GM21360 (cell line): ENCODE results near the gene CDHR2.

Source experiments
- ATAC-seq: cut with Tn5 transposase; IDR thresholded peaks from one replicate; pipeline ENCODE4 v1.9.1; 2021; ENCODE audit warnings: mild to moderate bottlenecking, moderate library complexity; ENCODE audit not compliant: unreplicated experiment

Gene CDHR2

DNA sequence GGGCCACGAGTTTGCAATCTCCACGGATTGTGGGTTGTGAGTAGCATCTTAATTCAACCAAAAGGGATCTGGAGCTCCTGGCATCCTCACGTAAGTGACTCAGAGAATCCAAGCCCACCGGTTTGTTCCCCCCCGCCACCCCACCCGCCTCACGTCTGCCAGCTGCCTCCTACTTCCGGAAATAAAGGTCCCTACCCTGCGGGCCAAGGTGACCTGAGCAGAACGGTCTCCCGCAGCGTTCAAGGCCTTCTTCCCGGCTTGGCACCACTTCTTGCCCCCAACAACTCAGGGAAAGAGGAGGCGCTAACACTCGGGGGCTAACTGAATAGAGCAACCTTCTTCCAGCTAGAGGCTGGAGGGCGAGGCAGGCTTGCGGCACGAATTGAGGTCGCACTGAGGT is 69.6 kb downstream of the CDHR2 start:
- ATAC-seq, result no peak

DNA sequence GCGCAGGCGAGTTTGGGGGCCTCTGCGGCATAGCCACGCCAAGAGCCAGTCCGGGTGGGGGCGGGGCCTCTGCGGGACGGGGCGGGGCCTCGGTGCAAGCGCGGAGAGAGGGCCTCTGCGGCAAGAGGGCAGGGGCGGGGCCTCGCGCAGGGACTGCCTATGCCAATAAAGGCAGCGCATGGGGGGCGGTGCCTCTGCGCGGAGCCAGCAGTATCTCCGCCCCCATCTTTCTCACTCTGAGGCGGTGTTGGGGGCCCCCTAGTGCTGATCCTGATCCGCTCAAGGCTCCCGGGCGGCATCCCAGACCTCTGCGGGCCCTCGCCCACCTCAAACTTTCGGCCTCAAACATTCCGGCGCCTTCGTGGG is 70.0 kb downstream of the CDHR2 start:
- ATAC-seq, result peak; percentile 82

DNA sequence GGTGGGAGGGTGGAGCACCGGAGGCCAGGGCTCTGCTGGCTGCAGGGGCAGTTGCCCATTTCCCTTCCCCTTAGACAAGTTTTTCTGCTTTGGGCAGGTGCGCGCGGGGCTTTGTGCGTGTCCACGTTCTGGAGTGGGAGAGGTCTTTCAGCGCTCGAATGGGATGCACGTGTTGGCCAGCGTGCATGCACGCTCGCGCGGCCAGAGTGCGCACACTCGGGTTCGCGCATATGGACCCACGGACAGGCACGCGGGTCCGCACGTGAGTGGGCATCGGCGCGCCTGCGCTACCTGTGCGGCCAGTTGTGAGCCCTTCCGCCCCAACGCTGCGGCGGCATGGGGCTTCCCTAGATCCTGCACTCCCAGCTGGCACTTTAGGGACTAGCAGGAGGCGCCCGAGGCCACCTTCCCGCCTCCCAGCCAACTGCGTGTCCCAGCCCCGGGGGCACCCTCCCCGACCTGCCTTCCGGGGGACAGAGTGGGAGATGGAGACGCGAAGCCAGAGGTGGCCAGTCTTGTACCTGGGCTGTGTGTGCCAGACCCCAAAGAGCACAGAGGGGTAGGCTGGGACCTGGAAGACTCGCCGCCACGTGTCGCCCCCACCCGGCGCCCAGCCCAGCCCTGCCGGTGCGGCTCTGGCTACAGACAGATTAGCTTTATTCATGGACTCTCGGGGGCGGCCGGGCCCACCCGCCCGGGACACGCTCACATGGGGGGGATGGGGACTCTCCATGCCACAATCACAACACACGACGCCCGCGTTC is 70.6 kb downstream of the CDHR2 start:
- ATAC-seq, result no peak

DNA sequence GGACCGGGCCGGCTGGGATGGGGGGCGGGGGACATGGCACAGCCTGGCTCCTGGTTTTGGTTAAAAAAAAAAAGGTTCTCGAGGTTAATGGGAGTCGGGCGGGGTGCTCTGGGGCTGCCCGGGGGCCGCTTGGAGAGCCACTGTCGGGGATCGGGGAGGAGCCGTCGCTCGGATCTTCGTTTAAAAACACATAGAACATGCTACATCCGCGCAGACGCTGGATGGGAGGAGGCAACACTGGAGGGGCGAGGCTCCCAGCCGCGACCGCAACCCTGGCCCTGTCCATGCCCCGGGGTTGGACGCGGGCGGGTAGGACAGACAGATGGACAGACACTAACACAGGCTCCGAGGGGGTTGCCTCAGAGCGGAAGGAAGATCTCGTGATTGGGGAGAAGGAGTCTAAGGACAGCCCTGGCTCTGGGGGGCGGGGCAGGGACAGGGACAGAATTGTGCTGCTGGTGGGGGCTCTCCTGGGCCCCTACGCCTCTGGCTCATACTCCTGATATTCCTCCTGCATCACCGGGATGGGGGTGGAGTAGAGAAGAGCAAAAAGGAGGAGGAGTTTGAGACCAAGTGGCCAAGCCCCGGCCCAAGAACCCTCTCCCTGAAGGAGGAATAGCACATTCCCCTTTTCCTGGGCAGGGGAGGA is 71.3 kb downstream of the CDHR2 start:
- no peak for ATAC-seq

DNA sequence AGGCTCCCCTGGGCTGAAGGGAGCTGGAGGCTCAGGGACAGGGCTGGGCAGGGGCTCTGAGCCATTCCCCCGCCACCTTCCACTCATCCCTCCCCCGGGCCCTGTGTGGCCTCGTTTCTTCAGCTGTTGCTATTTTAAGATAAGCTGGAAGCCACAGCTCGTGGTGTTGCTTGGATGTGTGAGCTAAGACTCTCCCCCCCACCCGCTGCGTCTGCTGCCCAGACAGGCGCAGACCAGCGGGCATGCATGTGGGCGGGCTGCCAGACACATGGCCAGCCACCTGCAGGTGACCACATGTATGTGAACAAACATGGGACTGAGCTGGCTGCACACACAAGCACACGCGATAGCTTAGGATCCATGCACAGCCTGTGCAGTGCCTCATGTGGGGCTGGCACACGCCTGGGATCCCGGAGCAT is 72.5 kb downstream of the CDHR2 start:
- ATAC-seq, result no peak

DNA sequence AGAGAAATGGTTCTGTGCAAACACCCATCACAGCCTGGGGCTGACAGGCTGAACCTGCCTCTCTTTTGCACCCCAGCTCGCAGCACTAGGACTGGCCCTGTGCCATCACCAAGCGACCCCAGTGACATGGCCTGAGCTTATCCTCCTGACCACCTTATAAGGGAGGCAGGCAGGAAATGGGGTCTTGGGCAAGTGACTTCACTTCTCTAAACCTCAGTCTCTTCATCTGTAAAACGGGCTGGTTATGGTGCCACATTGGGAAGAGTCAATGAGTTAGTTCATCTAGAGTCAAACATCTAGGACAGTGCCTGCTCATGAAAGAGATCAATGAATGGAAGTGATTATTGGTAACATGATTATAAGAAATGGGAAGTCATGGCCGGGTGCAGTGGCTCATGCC is 75.0 kb downstream of the CDHR2 start:
- no peak for ATAC-seq

DNA sequence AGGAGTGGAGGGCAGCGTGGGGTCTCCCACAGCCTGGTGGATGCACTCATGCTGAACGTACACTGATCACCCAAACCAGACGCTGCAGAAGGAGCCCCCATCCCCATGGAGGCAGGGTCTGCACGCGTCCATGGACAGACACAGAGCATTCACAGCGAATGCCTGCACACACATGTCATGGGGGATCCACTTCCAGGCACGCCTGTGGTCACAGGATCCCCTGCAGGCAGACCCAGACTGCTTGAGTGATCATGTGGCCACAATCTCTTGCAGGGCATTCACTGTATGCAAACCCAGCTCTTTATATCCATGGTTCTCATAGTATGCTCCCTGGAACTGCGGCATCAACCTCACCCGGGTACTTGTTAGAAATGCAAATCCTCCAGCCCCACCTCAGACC is 75.8 kb downstream of the CDHR2 start:
- no peak for ATAC-seq

DNA sequence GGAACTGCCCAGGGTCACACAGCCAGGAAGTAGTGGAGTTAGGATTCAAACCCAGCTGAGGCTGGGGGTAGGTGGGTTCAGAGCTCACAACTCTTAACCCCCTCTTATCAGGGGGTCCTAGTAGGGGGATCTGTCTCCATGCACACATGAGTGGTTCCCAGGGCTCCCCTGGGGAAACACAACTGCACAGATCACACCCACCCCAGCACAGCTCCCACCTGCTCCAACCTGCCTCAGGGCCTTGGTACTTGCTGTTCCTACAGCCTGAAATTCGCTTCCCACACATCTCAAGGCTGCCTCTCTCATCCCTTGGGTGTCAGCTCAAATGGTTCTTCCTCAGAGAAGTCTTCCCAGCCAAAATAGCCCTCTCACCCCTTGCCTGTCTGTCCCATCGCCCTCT is 76.4 kb downstream of the CDHR2 start:
- no peak for ATAC-seq

DNA sequence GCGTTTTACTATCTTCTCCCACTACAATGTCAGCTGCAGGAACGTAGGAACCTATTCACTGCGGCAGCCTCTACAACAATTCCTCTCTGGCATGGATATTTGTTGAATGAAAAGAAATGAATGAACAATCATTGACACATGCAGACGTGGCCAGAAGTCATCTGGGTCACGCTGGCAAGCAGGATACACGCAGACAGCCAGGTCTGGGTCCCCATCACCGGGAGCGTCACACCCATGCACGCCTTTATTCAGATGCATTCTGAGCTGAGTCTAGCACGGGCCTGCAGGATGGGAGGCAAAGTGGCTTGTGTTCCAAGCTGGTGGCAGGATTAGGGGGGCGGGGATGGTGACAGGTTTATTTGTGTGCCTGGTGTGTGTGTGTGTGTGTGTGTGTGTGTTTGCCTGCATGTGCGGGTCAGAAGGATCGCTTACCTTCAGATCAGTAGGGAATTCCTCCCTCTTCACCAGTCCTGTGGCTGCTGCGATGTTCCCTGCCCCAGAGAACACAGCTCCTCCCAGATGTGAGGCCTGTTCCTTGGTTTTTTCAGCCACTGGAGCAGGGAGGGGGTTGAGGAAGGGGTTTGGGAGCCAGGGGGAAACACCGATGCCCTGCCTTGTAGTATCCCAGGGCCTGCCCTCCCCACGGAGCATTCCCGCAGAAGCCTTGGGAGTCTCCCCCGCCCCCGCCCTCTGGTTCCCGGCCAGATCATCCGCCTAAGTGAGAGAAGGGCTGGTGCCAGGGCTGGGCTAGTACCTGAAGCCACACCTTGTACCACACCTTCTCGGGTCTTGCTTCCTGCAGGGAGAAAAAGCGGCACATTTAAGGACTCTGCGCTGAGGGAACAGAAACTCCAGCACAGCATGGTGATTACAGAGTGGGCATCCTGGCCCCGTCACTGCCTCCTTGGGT is 77.1 kb downstream of the CDHR2 start:
- no peak for ATAC-seq

DNA sequence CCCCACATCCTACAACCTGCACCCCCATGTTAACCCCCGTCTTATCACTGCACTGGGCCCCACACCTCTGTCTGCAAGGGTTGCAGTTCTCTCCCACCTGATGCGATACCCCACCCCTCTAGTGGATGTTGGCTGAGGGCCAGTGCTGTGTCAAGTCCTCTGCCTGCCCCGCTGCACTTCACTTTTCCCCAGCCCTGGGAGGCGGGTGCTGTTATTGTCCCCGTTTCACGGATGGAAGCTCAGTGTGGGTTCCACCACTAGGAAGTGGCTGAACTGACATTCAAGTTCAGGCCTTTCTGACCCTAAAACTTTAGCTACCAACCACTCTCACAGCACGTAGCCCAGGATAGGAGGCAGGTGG is 77.7 kb downstream of the CDHR2 start:
- ATAC-seq, result no peak

DNA sequence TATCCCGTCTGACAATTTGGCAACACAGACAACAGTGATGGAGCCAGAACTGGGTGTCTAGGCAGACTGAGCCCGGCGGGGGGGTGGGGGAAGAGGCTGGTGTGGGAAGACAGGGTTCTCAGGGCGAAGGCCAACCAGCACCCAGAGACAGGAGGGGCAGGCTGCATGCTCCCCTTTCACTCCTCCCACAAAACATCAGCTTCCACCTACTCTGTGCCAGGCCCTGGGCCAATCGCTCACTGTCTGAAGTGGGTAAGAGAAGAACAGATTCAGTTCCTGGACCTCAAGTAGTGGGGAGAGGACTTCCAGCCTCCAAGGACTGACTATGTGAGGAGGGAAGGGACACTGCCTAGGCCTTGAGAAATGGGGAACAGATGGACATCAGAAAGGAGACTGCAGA is 78.4 kb downstream of the CDHR2 start:
- no peak for ATAC-seq

DNA sequence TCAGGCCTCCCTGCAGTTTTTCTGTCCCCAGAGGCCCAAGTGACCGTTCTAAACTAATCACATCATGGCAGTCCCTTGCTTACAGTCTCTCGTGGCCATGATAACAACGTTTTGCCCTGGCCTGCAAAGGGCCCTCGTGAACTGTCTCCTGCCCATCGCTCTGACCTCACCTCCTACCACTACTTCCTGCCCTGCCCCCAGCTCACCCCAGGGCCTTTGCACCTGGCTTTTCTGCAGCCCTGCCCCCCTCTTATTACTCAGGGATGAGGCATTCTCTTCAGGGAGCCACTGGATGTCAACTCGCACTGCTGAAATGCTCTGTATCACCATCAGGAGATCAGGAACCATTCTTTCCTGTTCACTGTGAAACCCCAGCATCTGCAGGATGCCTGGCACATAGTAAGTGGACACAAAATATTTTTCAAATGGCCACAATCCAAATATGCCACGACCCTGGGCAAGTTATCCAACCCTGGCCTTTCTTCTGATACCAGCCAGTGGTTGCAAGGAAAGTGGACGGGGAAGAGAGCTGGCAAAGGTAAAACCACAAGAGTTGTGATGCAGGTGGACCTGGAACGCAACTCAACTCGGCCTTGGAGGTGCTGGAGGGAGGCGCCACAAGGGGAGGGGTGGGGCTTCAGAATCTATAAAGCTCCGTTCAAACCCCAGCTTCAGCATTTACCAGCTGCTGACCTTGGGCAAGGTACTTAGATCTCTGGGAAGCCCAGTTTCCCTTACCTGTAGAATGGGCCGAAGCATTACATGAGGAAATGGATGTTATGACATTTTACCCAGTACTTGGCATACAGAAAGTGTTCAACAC is 79.5 kb downstream of the CDHR2 start:
- no peak for ATAC-seq

DNA sequence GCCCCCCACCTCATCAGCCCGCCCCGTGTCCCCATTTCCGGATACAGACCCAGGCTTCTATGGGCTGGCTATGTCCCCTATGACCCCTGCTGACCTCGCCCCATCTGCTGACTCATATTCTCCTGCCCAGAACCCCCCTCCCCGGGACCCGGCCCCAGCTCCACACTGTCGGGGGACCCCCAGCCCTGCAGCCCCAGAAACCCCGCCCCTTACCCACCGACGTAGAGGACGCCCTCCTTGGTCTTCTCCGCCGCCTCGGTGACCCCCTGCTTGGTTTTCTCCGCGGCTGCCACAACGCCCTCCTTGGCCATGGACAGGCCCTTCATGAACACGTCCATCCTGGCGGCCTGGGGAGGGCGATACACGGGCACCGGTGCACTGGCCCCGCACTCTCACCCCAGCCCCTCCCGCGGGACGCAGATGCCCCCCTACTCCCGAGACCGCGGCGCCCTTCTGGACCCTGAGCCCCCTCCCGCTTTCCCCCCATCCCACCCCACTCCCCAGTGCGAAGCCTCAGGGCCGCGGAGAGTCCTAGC is 80.2 kb downstream of the CDHR2 start:
- ATAC-seq, result no peak

DNA sequence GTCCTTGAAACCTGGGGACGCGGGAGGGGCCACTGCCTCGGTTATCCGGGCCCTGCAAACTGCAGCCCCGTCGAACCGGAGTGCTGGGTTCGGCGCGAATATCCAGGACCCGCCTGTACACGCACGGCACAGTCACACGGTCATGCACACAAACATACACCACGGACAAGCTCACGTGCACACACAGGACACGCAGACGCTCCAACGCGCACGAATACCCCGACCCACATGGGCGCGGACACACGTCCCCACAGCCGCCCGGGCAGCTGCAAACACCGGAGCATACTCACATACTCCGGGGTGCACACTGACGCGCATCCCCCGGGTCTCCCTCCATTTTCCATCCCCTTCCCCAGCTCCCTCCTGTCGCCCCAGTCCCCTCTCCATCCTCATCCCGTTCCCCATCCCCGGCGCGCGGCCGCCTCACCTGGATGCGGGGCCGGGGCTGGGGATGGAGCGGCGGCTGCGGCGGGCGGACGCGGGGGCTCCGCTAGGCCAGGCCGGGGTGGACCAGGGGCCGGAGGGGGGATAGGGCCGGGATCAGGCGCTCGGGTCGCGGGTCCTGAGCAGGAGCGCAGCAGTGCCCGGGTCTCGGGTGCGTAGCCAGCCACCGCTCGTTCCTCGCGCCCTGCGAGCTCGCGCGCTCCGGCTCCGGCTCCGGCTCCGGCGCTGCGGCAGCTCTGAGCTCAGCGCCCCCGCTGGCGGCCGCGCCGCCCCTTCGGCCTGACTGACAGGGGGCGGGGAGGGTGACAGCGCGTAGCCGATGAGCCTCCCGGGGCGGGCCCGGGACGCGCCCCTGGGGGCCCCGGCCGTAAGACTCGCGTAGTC is 80.9 kb downstream of the CDHR2 start, which contains the start of the genes EIF4E1B and SNCB:
Gene EIF4E1B, plus strand, starts transcription at position 823 of the 828 bp plus-strand sequence. CDS start 12,113 bp downstream, outside the sequence.
Gene SNCB, minus strand, starts transcription at position 682 of the 828 bp plus-strand sequence. CDS start 880 bp downstream, outside the sequence.
- ATAC-seq, result peak; percentile 73

DNA sequence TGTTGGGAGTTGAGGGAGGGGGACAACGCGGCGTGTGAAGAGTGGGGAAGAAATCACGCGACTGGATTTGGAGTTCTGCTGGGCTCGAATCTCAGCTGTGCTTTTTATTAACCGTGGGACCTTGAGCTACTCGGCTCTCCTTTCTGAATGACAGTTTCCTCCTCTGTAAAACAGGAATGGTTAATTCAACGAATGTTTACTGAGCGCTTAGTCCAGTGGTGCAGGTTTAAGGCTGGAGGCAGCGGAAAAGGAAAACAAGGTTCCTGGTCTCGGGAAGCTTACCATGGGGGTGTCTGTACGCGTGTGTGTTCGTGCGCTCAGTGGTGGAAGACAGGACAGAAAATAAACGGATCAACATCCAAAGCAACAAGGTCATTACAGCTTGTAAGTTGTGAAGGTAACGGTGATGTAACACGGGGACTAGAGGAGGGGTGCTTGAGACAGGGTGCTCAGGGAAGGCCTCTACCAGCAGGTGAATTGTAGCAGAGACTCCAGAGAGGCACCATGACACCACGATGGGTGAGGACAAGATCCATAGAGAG is 81.6 kb downstream of the CDHR2 start:
- no peak for ATAC-seq

DNA sequence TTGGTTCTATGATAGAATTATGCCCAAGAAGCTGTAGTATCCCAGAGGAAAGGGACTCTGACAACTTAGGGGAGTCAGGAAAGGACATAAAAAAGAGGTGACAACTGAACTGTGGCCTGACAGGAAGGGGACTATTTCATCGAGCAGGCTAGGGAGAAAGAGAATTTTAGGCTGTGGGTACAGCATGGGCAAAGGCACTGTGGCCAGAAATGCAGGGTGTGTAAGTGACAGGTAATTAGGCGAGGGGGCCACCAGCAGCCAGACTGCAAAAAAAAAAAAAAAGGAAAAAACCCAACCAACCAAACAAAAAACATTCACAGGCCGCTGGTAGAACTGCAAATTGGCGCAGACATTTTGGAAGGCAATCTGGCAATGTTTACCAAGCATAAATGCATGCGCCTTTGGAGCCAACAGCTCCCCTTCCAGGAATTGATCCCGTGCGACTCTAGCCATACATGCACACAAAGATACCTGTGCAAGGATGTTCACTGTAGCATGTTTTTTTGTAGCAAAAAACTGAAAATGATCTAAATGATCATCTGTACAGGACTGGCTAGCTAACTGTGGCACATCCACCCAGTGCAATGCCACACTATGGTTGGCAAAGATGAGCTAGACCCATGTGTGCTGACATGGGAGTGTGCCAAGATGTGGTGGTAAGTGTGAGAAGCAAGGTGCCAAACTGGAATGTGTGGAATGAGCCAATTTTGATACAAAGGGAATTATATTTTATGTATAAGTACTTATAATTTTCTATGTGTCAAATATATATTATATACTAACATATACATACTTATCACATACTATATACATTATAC is 82.5 kb downstream of the CDHR2 start:
- no peak for ATAC-seq

DNA sequence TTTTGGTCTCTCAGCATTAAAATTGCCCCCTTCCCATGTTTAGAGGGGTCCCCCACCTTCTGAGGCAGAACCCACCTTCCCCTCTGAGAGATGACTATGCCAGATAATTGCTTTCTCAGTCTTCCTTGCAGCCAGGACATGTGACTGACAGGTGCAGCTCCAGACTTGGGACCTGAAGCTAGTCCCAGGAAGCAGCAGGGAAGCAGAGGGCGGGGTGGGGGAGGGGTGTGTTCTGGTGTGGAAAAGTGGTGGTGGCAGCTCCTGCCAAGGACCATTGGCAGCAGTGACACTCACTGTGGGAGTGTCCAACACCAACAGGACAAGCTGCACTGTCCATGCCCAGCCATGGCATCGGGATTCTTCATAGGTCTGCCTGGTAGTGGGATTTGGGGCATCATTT is 83.6 kb downstream of the CDHR2 start:
- no peak for ATAC-seq

DNA sequence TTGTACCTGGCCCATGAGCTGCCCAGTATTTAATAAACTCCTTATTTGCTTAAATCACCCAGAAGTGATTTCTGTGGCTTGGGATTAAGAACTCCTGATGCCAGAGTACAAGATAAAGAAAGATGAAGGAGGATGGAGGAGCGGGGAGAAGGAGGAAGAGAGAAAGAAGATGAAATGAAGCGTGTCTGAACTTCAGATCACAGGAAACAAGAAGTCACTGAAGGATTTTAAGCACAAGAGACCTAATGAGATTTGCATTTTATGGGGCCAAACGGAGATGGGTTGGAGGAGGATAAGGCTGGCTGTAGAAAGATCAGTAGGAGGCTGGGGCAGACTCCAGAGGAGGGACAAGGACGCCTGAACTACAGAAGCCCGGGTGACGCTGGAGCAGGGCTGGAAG is 84.5 kb downstream of the CDHR2 start:
- ATAC-seq, result no peak
